CD14-positive monocyte (primary cell): Measurements from ENCODE around the gene SEMA3G. TPM values are rescaled to one million over a fixed set of nuclear protein-coding genes. Genes with fewer than 3 reads are reported as not detected.

Source experiments
- DNase-seq, 3 donors: peaks; one replicate each; pipeline ENCODE4 v3.0.0-alpha.2; 2011 to 2022
- H2AFZ ChIP-seq: 2 replicates; pipeline ENCODE4 v1.6.0; 2012; ENCODE audit warnings: mild to moderate bottlenecking, low read depth, low read length, inconsistent platforms; ENCODE audit not compliant: insufficient read depth, poor library complexity, severe bottlenecking
- H3K27ac ChIP-seq, 2 donors: 1 replicate in 1 of 2; 2 replicates in 1 of 2; pipeline ENCODE4 v1.5.1; 2012 to 2013; ENCODE audit warnings: low read length in 2 of 2, control low read depth in 1 of 2, inconsistent platforms in 1 of 2, low read depth in 1 of 2, mild to moderate bottlenecking in 1 of 2
- H3K27me3 ChIP-seq, 2 donors: one replicate each; pipeline versions ENCODE4 v1.6.0 to v1.6.1; 2011 to 2013; ENCODE audit warnings: low read length in 2 of 2; ENCODE audit not compliant: control insufficient read depth in 2 of 2, insufficient read depth in 2 of 2
- H3K36me3 ChIP-seq, 2 donors: replicated peaks in 1 of 2; 1 replicate in 1 of 2; 2 replicates in 1 of 2; pipeline versions ENCODE4 v1.5.1 to v1.6.1; 2012 to 2013; ENCODE audit warnings: low read length in 2 of 2, control low read depth in 1 of 2, inconsistent platforms in 1 of 2, mild to moderate bottlenecking in 1 of 2; ENCODE audit not compliant: insufficient read depth in 2 of 2, control insufficient read depth in 1 of 2
- H3K4me1 ChIP-seq, 2 donors: 1 replicate in 1 of 2; 2 replicates in 1 of 2; pipeline versions ENCODE4 v1.5.1 to v1.6.1; 2012 to 2013; ENCODE audit warnings: low read length in 2 of 2, control low read depth in 1 of 2, inconsistent platforms in 1 of 2, mild to moderate bottlenecking in 1 of 2, moderate library complexity in 1 of 2; ENCODE audit not compliant: insufficient read depth in 2 of 2, control insufficient read depth in 1 of 2
- H3K4me2 ChIP-seq: replicated peaks from 2 replicates; pipeline ENCODE3; 2012; ENCODE audit warnings: low read length, moderate library complexity, mild to moderate bottlenecking; ENCODE audit not compliant: poor library complexity, severe bottlenecking; ENCODE audit errors: extremely low read depth
- H3K4me3 ChIP-seq, 3 experiments: fragments of 200-600 bp in 1 of 3; sonication (generic) in 1 of 3; replicated peaks in 1 of 3; 1 replicate in 2 of 3; 2 replicates in 1 of 3; pipeline ENCODE4 v1.5.1; 2011 to 2013; ENCODE audit warnings: low read length in 3 of 3, mild to moderate bottlenecking in 3 of 3, control low read depth in 2 of 3, low read depth in 2 of 3, inconsistent platforms in 1 of 3, moderate library complexity in 1 of 3
- H3K79me2 ChIP-seq: 2 replicates; pipeline ENCODE4 v1.6.0; 2012; ENCODE audit warnings: mild to moderate bottlenecking, control low read depth, inconsistent platforms, low read length, moderate library complexity; ENCODE audit not compliant: insufficient read depth
- H3K9ac ChIP-seq: 2 replicates; pipeline ENCODE4 v1.6.0; 2017; ENCODE audit warnings: low read length, mild to moderate bottlenecking; ENCODE audit not compliant: insufficient read depth, poor library complexity, severe bottlenecking
- H3K9me3 ChIP-seq, 2 donors: replicated peaks in 1 of 2; 1 replicate in 1 of 2; 2 replicates in 1 of 2; pipeline versions ENCODE4 v1.5.1 to v1.6.1; 2012 to 2013; ENCODE audit warnings: low read length in 2 of 2, control low read depth in 1 of 2; ENCODE audit not compliant: control insufficient read depth in 1 of 2, insufficient read depth in 1 of 2
- H4K20me1 ChIP-seq: 2 replicates; pipeline ENCODE4 v1.6.0; 2012; ENCODE audit warnings: mild to moderate bottlenecking, low read length, control low read depth, moderate library complexity; ENCODE audit not compliant: insufficient read depth
- H3K27ac Mint-ChIP-seq, 7 donors: one replicate each; pipeline ENCODE4 v1.8.0; 2020; ENCODE audit warnings: mild to moderate bottlenecking in 7 of 7, mixed read lengths in 7 of 7, moderate library complexity in 6 of 7, inconsistent platforms in 2 of 7
- H3K27me3 Mint-ChIP-seq, 3 donors: one replicate each; pipeline ENCODE4 v1.8.0; 2021 to 2022; ENCODE audit warnings: low read depth in 3 of 3, mild to moderate bottlenecking in 3 of 3, mixed read lengths in 3 of 3, moderate library complexity in 3 of 3, inconsistent platforms in 1 of 3
- H3K36me3 Mint-ChIP-seq, 2 donors: one replicate each; pipeline ENCODE4 v1.8.0; 2020; ENCODE audit warnings: mixed read lengths in 2 of 2, inconsistent platforms in 1 of 2, mild to moderate bottlenecking in 1 of 2
- H3K4me1 Mint-ChIP-seq: one replicate; pipeline ENCODE4 v1.8.0; 2020; ENCODE audit warnings: mild to moderate bottlenecking, mixed read lengths
- H3K4me3 Mint-ChIP-seq, 2 donors: one replicate each; pipeline ENCODE4 v1.8.0; 2020; ENCODE audit warnings: mild to moderate bottlenecking in 2 of 2, mixed read lengths in 2 of 2, moderate library complexity in 1 of 2
- H3K9me3 Mint-ChIP-seq, 7 donors: one replicate each; pipeline ENCODE4 v1.8.0; 2020 to 2022; ENCODE audit warnings: mixed read lengths in 7 of 7, mild to moderate bottlenecking in 6 of 7, moderate library complexity in 6 of 7, inconsistent platforms in 2 of 7
- WGBS: methylation state at CpG from one replicate; pipeline ENCODE4 v1.1.5; 2013; ENCODE audit warnings: missing lambda C conversion rate; ENCODE audit not compliant: insufficient coverage; 5-methylcytosine and 5-hydroxymethylcytosine counted together
- intact Hi-C, 2 donors: fragments of 100-400 bp; cut with micrococcal nuclease; formaldehyde crosslinking; loops; one replicate each; pipeline versions ENCODE4 v1.15.0 to v1.15.1; 2023
- polyA plus RNA-seq, 3 donors: library from polyadenylated mRNA; depleted of rRNA in 1 of 3; unstranded in 2 of 3; stranded (reverse) in 1 of 3; fragments of 300-500 nt in 2 of 3; fragments of >200 nt in 1 of 3; fragmentation: Illumina TruSeq in 2 of 3; gene quantifications; 1 replicate in 2 of 3; 2 replicates in 1 of 3; pipeline ENCODE4 v1.2.3, GENCODE V29; 2012 to 2021
- TF ChIP-seq, protein P1 (sequence below): fragments of 200-600 bp; IDR thresholded peaks from one replicate; pipeline ENCODE4 v1.8.0; 2022; ENCODE audit warnings: antibody characterized with exemption, mild to moderate bottlenecking

SEMA3G gene
- polyA plus RNA-seq, 3 donors, result 0.03 TPM; not detected in 2

DNA sequence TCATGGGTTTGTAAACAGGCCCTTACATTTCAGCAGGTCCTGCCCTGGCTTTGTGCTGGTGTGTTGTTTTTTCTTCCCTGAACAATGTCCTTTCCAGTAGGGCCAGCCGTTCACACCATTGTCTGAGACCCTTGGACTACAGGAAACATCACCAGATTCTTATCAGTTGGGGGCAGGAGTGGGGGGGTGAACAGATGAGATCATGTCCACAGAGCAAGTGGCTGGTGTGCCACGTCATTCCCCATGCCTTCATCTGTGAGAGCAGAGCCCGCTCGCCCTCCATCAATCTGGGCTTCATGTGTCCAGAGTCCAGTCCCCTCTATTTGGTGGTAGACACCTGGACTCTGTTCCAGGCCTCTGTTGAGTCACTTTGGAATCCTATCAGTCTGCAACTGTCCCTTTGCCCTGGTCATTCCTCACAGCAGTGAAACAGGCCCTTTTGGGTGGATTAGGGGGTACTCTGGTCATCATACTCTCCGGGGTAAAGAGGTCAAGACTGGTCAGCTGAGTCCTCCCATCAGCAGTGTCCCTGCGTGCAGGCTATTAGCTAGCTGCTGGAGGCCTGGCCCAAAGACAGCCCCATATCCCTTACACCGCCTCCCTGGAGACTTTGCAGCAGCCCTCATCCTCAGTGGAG lies 15.0 kb downstream of the SEMA3G start:
- Mint-ChIP-seq H3K4me1 (peaks cover 32% of the 10 kb centered on the region), H3K4me3 (no peak overlapping the region), H3K9me3 (peaks cover 0 to 3% (median 0%) of the 10 kb centered on the region in 7 donors), H3K27ac (no peak overlapping the region), H3K27me3 (peaks cover 2 to 13% (median 6%) of the 10 kb centered on the region in 3 donors), H3K36me3 (no peaks in the 10 kb centered on the region)
- 89% methylated on average over 5 of the region's 7 CpGs for WGBS
- no peak overlapping the region for H3K27ac ChIP-seq
- H3K4me3 ChIP-seq, result no peak overlapping the region
- intact Hi-C loops, result loop anchor here in 1 of 2 donors (2.0 kb wide), 1 partner anchor 15 kb away; the partner anchor contains the start of gene SEMA3G
- H3K9ac ChIP-seq, result no peak overlapping the region
- no peak for DNase-seq
- no peaks in the 10 kb centered on the region for H3K27me3 ChIP-seq
- no peak overlapping the region for H2AFZ ChIP-seq
- H3K9me3 ChIP-seq, result no peaks in the 10 kb centered on the region
- peaks cover 20 to 25% of the 10 kb centered on the region in 2 donors for H3K4me1 ChIP-seq
- TF ChIP-seq, protein P1, sequence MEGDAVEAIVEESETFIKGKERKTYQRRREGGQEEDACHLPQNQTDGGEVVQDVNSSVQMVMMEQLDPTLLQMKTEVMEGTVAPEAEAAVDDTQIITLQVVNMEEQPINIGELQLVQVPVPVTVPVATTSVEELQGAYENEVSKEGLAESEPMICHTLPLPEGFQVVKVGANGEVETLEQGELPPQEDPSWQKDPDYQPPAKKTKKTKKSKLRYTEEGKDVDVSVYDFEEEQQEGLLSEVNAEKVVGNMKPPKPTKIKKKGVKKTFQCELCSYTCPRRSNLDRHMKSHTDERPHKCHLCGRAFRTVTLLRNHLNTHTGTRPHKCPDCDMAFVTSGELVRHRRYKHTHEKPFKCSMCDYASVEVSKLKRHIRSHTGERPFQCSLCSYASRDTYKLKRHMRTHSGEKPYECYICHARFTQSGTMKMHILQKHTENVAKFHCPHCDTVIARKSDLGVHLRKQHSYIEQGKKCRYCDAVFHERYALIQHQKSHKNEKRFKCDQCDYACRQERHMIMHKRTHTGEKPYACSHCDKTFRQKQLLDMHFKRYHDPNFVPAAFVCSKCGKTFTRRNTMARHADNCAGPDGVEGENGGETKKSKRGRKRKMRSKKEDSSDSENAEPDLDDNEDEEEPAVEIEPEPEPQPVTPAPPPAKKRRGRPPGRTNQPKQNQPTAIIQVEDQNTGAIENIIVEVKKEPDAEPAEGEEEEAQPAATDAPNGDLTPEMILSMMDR, result no peak
- no peaks in the 10 kb centered on the region for H3K36me3 ChIP-seq
- H3K4me2 ChIP-seq, result no peak overlapping the region
- H4K20me1 ChIP-seq, result no peaks in the 10 kb centered on the region
- H3K79me2 ChIP-seq, result no peaks in the 10 kb centered on the region

DNA sequence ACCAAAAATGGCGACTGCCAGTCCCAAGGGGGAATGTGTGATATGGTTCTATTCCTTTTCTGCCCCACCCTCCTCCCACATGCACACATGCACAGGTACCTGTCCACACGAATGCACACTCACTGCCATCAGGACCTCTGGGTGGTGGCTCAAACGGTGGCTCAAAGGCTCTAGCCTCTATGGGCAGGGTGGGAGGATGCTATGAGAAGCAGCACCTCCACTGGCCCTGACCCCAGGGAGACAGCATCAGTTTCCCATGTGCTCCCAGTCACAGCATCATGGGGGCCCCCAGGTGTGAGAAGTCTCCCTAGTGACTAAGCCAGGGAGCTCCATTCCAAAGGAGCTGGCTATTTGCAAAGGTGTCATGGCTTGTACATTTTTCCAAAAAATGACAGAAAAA lies 15.9 kb downstream of the SEMA3G start:
- H3K27me3 ChIP-seq, result no peaks in the 10 kb centered on the region
- peak overlapping the region in 1 of 7 donors; percentile 27 for H3K27ac Mint-ChIP-seq
- H3K36me3 Mint-ChIP-seq, result no peaks in the 10 kb centered on the region
- peaks cover 27% of the 10 kb centered on the region for H3K4me1 Mint-ChIP-seq
- TF ChIP-seq, protein P1, result no peak
- no peaks in the 10 kb centered on the region for H3K36me3 ChIP-seq
- peaks cover 0 to 3% (median 0%) of the 10 kb centered on the region in 7 donors for H3K9me3 Mint-ChIP-seq
- intact Hi-C loops, result loop anchor here in 1 of 2 donors (2.0 kb wide), 1 partner anchor 16 kb away; the partner anchor contains the start of gene SEMA3G
- no peak overlapping the region for H3K4me2 ChIP-seq
- H3K4me3 Mint-ChIP-seq, result no peak overlapping the region
- no peak overlapping the region for H3K4me3 ChIP-seq
- DNase-seq, result no peak
- peaks cover 2 to 8% (median 3%) of the 10 kb centered on the region in 3 donors for H3K27me3 Mint-ChIP-seq
- H3K27ac ChIP-seq, result no peak overlapping the region
- WGBS, result no CpG with 5 or more reads among the region's 3 CpGs
- no peak overlapping the region for H3K9ac ChIP-seq
- no peaks in the 10 kb centered on the region for H3K79me2 ChIP-seq
- H3K9me3 ChIP-seq, result no peaks in the 10 kb centered on the region
- no peak overlapping the region for H2AFZ ChIP-seq
- no peaks in the 10 kb centered on the region for H4K20me1 ChIP-seq
- peaks cover 20 to 25% of the 10 kb centered on the region in 2 donors for H3K4me1 ChIP-seq
